Activated CD4-positive, alpha-beta T cell treated with anti-CD3 and anti-CD28 coated beads, Interleukin-2, amount 50 U/mL, for 16 hours (primary cell): Measurements from ENCODE around the gene RNF113B.

Experiments used
- DNase-seq: peaks from one replicate; pipeline ENCODE4 v3.0.0-alpha.2; 2020

RNF113B gene

DNA sequence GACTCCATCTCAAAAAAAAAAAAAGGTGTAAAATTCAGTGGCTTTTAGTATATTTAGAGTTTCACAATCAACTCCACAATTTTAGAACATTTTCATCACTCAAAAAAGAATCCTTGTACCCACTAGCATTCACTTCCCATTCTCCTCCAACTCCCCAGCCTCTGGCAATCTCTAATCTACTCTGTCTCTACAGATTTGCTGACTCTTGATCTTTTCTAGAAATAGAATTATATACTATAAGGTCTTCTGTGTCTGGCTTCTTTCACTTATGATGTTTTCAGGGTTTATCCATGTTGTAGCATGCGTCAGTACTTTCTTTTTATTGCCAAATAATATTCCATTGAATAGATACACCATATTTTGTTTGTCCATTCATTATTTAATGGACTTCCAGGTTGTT is 42.2 kb downstream of the RNF113B start:
- DNase-seq = no peak

DNA sequence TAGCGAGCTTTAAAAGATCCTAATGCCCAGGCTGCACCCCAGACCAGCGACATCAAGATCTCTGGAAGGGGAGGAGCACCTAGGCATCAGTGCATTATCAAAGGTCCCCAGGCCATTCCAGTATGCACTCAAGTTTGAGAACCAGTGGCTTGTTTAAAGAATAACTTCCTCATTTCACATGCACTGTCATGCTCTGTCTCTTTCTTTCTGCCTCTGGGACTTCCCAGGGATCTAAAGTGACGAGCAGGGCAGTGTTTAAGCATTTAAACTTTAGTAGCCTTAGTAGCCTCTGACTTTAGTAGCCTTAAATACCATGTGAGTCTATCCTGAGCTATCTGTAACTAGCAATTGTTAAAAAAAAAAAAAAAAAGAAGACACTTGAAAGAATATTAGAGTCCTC is 43.1 kb downstream of the RNF113B start:
- DNase-seq = no peak

DNA sequence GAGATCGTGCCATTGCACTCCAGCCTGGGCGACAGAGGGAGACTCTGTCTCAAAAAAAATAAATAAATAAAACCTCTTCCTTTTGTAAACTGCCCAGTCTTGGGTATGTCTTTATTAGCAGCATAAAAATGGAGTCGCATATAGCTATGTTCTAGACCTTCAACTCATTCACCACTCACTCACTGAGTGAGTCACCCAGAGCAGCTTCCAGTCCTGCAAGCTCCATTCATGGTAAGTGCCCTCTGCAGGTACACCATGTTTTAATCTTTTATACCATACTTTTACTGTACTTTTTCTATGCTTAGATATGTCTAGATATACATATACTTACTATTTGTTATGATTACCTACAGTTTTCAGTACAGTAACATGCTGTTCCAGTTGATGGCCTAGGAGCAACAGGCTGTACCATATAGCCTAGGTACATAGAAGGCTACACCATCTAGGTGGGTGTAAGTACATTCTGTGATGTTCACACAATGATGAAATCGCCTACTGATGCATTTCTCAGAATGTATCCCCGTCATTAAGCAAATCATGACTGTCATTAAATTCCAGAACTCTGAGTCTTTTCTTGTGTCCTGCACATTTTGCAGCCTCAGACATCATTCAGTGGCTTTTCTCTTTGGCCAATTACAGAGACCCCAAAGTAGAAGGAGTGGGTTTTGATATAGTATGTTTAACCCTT is 47.9 kb downstream of the RNF113B start:
- no peak for DNase-seq
